MCF 10A (cell line): ENCODE results near the gene TAS2R31. TPM values are rescaled to one million over a fixed set of nuclear protein-coding genes. Genes with fewer than 3 reads are reported as not detected.
"Not testable (repeated sequence)": the region's sequence is repeated elsewhere in the genome, so short reads cannot be mapped to it uniquely, and the experiment has no call there.

Experiments
- BruUV-seq: library from RNA; stranded (reverse); fragments of 400-500 nt; replicated peaks from 2 replicates; lab custom pipeline; 2021; lab: Mats Ljungman, UMichigan
- CTCF ChIA-PET: fragments of 300-600 bp; sonication (Branson Sonifier 250); formaldehyde crosslinking; extraction: SDS; loops from one replicate; lab custom pipeline; 2021; ENCODE audit warnings: antibody characterized with exemption, inconsistent platforms; lab: Yijun Ruan, JAX
- POLR2A ChIA-PET: fragments of 300-600, 350-650 bp; sonication (Branson Sonifier 250); formaldehyde crosslinking; extraction: SDS; loops from one replicate; lab custom pipeline; 2020; ENCODE audit warnings: antibody characterized with exemption, inconsistent platforms; lab: Yijun Ruan, JAX
- DNase-seq: peaks from one replicate; pipeline ENCODE4 v3.0.0-alpha.2; 2018; ENCODE audit not compliant: unreplicated experiment
- H3K27ac Mint-ChIP-seq: one replicate; pipeline ENCODE4 v1.8.0; 2022; ENCODE audit warnings: mild to moderate bottlenecking, low read depth, mixed read lengths; ENCODE audit not compliant: unreplicated experiment
- H3K27me3 Mint-ChIP-seq: one replicate; pipeline ENCODE4 v1.8.0; 2022; ENCODE audit warnings: mixed read lengths; ENCODE audit not compliant: insufficient read depth, unreplicated experiment
- H3K36me3 Mint-ChIP-seq: one replicate; pipeline ENCODE4 v1.8.0; 2022; ENCODE audit warnings: mild to moderate bottlenecking, moderate library complexity, mixed read lengths; ENCODE audit not compliant: insufficient read depth, unreplicated experiment
- H3K4me1 Mint-ChIP-seq: one replicate; pipeline ENCODE4 v1.8.0; 2022; ENCODE audit warnings: mixed read lengths; ENCODE audit not compliant: insufficient read depth, unreplicated experiment
- H3K4me3 Mint-ChIP-seq: one replicate; pipeline ENCODE4 v1.8.0; 2022; ENCODE audit warnings: mild to moderate bottlenecking, moderate library complexity, mixed read lengths; ENCODE audit not compliant: unreplicated experiment
- H3K9me3 Mint-ChIP-seq: one replicate; pipeline ENCODE4 v1.8.0; 2022; ENCODE audit warnings: mixed read lengths; ENCODE audit not compliant: unreplicated experiment
- intact Hi-C: fragments of 100-400 bp; cut with micrococcal nuclease; formaldehyde crosslinking; loops from 2 replicates; pipeline ENCODE4 v1.14.1; 2022
- total RNA-seq: library from RNA; stranded (reverse); gene quantifications from 2 replicates; pipeline ENCODE4 v1.2.3, GENCODE V29; 2022
- TF ChIP-seq, protein P1 (sequence below): fragments of 200-600 bp; IDR thresholded peaks from one replicate; pipeline ENCODE4 v1.8.0; 2022; ENCODE audit warnings: antibody characterized with exemption, mild to moderate bottlenecking; ENCODE audit not compliant: unreplicated experiment

The TAS2R31 gene
- total RNA-seq, 1 experiment from 2014 or later, result 2.0 TPM

DNA sequence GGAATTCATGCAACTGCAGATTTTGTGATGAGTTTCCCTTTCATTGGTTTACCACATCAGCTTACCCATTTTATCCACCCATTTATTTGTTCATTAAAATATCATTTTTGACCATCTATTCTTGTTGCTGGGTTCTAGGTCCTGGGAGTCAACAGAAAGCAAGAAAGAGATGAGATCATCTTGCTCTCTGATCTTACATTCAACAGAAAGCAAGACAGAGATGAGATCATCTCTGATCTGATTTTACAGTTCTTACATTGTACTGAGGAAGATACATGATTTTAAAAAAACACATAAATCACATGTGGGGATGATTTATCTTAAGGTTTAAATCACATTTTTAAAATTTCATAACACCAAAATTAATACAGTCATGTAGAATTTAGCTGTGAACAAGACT lies 28.6 kb upstream of the TAS2R31 start:
- TF ChIP-seq, protein P1, sequence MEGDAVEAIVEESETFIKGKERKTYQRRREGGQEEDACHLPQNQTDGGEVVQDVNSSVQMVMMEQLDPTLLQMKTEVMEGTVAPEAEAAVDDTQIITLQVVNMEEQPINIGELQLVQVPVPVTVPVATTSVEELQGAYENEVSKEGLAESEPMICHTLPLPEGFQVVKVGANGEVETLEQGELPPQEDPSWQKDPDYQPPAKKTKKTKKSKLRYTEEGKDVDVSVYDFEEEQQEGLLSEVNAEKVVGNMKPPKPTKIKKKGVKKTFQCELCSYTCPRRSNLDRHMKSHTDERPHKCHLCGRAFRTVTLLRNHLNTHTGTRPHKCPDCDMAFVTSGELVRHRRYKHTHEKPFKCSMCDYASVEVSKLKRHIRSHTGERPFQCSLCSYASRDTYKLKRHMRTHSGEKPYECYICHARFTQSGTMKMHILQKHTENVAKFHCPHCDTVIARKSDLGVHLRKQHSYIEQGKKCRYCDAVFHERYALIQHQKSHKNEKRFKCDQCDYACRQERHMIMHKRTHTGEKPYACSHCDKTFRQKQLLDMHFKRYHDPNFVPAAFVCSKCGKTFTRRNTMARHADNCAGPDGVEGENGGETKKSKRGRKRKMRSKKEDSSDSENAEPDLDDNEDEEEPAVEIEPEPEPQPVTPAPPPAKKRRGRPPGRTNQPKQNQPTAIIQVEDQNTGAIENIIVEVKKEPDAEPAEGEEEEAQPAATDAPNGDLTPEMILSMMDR, result no peak
- H3K27ac Mint-ChIP-seq, result no peak overlapping the region
- DNase-seq, result no peak
- peaks cover 13% of the 10 kb centered on the region for H3K36me3 Mint-ChIP-seq
- ChIA-PET POLR2A (no interaction called here), CTCF (no interaction called here)
- intact Hi-C loops, result no loop called here
- no peak overlapping the region for H3K4me3 Mint-ChIP-seq
- no TSS peak for BruUV-seq
- H3K27me3 Mint-ChIP-seq, result no peaks in the 10 kb centered on the region
- H3K4me1 Mint-ChIP-seq, result no peaks in the 10 kb centered on the region
- H3K9me3 Mint-ChIP-seq, result no peaks in the 10 kb centered on the region

DNA sequence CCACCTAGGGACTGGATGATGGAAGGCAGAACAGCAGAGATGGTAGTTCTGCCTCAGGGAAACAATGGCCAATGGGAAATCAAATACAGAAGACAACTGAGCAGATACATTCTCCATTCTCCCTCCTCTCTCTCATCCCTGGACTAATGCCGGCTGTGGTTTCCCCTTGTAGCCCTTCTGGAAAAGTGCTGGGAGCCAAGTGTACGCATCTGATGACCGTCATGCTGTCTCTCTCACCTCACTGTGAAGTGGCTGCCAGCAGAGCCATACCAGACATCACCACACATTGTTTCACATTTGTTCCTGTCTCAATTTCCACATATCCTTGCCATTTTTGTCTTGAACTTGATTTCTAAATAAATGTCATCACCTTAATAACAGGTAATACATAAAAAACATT lies 27.8 kb upstream of the TAS2R31 start:
- ChIA-PET POLR2A (no interaction called here), CTCF (no interaction called here)
- no peak overlapping the region for H3K27ac Mint-ChIP-seq
- DNase-seq, result no peak
- intact Hi-C loops, result no loop called here
- H3K4me1 Mint-ChIP-seq, result no peaks in the 10 kb centered on the region
- H3K36me3 Mint-ChIP-seq, result peaks cover 13% of the 10 kb centered on the region
- H3K9me3 Mint-ChIP-seq, result no peaks in the 10 kb centered on the region
- no peaks in the 10 kb centered on the region for H3K27me3 Mint-ChIP-seq
- TF ChIP-seq, protein P1, result no peak
- no peak overlapping the region for H3K4me3 Mint-ChIP-seq
- BruUV-seq, result no TSS peak

DNA sequence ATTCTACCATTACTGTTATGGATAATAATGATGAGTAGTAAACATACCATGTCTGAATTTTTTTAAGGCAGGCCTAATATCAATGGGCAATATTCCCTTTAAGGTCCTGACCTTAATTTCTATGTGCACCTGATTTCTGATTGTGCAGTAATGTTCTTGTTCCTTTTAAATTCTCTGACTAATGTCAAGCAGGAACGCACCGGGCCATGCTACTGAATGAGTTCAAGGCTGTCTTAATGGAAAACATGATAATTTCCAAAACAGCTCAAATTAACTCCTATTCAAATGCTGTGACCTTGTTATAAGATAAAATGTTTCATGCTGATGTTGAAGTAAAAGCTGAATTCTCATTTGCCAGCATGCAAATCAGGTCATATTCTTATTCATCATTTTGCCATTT lies 24.1 kb upstream of the TAS2R31 start:
- DNase-seq, result no peak
- H3K36me3 Mint-ChIP-seq, result peaks cover 17% of the 10 kb centered on the region
- no peak overlapping the region for H3K27ac Mint-ChIP-seq
- TF ChIP-seq, protein P1, result no peak
- no peaks in the 10 kb centered on the region for H3K27me3 Mint-ChIP-seq
- intact Hi-C loops, result no loop called here
- BruUV-seq, result no TSS peak
- peaks cover 12% of the 10 kb centered on the region for H3K9me3 Mint-ChIP-seq
- POLR2A ChIA-PET, result interaction anchor here (1.5 kb wide), 1 partner anchor 11 kb away, joined by 4 read pairs; no protein-coding TSS in a partner anchor
- H3K4me1 Mint-ChIP-seq, result no peaks in the 10 kb centered on the region
- H3K4me3 Mint-ChIP-seq, result no peak overlapping the region
- CTCF ChIA-PET, result no interaction called here

DNA sequence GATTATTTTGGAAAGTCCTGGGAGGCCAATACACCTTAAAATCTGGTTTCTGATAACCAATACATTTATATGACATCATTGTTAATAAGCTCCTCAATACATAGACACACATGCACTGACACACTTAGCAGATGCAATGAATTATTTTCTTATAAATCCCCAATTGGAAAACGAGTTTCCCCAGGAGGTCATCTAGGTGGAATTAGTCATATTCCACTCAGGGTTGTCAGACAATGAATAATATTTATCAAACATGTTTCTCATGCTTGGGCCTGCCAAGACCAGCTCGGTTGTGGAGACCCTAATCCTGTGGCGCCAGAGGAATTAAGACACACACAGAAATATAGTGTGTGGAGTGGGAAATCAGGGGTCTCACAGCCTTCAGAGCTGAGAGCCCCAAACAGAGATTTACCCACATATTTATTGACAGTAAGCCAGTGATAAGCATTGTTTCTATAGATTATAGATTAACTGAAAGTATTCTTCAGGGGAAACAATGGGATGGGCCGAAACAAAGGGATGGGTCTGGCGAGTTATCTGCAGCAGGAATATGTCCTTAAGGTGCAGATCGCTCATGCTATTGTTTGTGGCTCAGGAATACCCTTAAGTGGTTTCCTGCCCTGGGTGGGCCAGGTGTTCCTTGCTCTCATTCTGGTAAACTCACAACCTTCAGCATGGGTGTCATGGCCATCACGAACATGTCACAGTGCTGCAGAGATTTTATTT lies 18.8 kb upstream of the TAS2R31 start:
- POLR2A ChIA-PET, H3K4me3 Mint-ChIP-seq, intact Hi-C loops, H3K27me3 Mint-ChIP-seq, H3K4me1 Mint-ChIP-seq, H3K27ac Mint-ChIP-seq, BruUV-seq, DNase-seq: not testable (repeated sequence)
- CTCF ChIA-PET, result interaction anchor here (0.6 kb wide), 1 partner anchor 326 kb away, joined by 3 read pairs; no protein-coding TSS in a partner anchor
- H3K36me3 Mint-ChIP-seq, result peaks cover 15% of the 10 kb centered on the region
- H3K9me3 Mint-ChIP-seq, result peaks cover 12% of the 10 kb centered on the region

DNA sequence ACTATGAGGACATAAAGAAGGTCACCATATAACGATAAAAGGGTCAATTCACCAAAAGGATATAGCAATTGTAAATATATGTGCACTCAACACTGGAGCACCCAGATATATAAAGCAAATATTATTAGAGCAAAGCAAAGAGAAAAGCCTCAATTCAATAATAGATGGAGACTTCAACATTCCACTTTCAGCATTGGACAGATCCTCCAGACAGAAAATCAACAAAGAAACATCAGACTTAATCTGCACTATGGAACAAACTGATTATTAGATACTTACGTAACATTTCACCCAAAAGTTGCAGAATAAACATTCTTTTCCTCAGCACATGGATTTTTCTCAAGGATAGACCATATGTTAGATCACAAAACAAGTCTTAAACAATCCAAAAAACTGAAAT lies 10.2 kb upstream of the TAS2R31 start:
- intact Hi-C loops, CTCF ChIA-PET, H3K27me3 Mint-ChIP-seq, H3K27ac Mint-ChIP-seq, BruUV-seq, DNase-seq, H3K36me3 Mint-ChIP-seq, H3K4me1 Mint-ChIP-seq, H3K9me3 Mint-ChIP-seq, H3K4me3 Mint-ChIP-seq, POLR2A ChIA-PET: not testable (repeated sequence)
